Measurements from ENCODE around the gene HCRTR1.

HCRTR1 gene

GRCh38 chr1:31648641-31649357 lies 31.3 kb downstream of the HCRTR1 start:
- DNase-seq = no peak

DNA sequence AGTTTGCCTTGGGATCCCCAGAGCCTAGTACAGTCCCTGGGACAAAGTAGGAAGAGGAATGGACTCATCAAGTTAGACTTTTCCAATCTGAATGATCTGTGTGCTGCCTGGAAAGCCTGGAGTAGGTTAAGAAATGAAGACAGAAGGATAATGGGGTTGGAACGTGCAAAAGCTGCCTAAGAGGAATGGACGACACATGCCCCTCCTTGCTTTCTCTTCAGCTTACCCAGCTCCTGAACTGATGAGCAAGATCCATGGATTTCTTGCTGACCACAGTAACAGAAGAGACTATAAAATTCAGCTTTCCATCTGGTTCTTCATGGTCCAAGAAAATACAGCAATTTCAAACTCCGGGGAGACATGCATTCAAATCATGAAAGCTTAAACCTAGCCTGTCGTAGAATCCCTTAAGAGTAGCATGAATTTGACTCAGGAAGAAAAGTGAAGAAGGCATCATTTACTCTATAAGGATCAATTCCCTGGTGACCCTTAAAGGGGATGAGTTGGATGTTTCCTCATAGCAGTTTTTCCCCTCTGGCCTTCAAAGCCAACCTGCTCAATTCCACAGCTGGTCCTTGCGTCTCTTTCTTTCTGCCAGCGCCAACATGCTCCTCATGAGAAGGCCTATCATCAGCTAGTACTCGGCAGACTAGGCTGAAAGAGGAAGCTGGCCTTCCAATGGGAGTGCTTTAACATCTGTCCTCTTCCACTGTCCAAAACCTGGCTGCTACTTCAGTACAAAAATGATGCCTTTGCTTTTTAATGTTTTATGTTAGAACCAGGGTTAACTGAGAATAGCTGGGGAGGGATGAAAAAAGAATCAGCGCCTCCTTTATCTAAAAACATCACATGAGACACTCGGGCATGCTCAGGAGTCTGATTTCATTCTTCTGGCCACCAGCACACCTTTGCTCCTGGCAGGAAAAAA lies 32.9 kb downstream of the HCRTR1 start:
- DNase-seq = no peak

GRCh38 chr1:31651089-31651420 lies 33.6 kb downstream of the HCRTR1 start:
- no peak for DNase-seq

GRCh38 chr1:31651766-31652165 lies 34.3 kb downstream of the HCRTR1 start:
- DNase-seq = no peak

GRCh38 chr1:31652891-31653499 lies 35.5 kb downstream of the HCRTR1 start:
- DNase-seq = no peak

GRCh38 chr1:31653717-31654473 lies 36.4 kb downstream of the HCRTR1 start:
- no peak for DNase-seq

DNA sequence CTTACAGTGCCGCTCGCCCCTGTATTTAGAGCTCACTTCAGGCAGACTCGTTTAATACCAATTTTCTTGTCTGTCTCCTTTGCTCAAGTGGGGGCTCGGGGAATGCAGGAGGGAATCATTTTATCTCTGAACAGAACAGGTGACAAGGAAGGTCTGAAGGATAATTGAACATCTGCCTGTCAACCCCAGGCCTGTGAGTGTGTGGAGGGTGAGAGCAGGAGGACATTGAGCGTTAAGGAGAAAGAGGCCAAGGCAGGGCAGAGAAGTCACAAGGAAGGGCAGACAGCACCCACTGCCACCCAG lies 36.9 kb downstream of the HCRTR1 start:
- no peak for DNase-seq

DNA sequence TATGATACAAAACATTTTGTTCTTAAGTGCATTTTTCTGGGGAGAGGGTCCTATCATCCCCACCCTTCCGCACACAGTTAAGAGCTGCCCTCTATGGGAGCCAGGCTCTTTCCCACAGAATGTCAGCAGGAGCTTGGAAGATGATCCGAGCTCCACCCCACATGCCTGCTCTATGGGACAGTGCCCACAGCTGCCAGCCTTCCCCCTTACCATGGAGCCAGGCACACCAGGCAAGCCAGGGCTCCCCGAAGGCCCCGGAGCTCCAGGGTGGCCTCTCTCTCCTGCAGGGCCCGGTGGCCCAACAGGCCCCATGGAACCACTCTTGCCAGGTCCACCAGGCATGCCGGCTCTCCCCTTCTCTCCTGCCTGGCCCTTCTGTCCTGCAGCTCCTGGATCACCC lies 37.6 kb downstream of the HCRTR1 start:
- DNase-seq = no peak

GRCh38 chr1:31655756-31656155 lies 38.3 kb downstream of the HCRTR1 start:
- no peak for DNase-seq

- no peak for DNase-seq
Observed at GRCh38 chr1:31657020-31657804, 39.7 kb downstream of the HCRTR1 start.

- DNase-seq = no peak
Observed at GRCh38 chr1:31657972-31658510, 40.6 kb downstream of the HCRTR1 start.

DNA sequence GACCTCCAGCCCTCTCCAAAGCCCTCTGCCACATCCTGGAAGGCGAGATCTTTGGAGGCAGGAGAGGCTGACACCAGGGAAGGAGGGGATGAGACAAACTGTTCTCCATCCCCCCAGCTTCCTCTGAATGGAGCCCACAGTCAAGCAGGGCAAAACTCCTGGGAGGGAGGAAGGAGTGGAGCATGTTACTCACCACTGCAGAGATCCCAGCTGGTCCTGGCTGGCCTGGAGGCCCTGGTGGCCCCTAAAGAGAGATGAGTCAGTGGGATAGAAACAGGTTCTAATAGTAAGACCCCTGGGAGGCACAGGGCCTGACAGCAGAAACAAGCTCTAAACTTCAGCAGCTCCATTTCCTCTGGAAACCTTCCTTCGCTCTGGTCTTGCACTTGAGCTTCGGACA lies 41.2 kb downstream of the HCRTR1 start:
- DNase-seq = no peak

GRCh38 chr1:31659889-31660288 lies 42.4 kb downstream of the HCRTR1 start:
- DNase-seq = no peak

DNA sequence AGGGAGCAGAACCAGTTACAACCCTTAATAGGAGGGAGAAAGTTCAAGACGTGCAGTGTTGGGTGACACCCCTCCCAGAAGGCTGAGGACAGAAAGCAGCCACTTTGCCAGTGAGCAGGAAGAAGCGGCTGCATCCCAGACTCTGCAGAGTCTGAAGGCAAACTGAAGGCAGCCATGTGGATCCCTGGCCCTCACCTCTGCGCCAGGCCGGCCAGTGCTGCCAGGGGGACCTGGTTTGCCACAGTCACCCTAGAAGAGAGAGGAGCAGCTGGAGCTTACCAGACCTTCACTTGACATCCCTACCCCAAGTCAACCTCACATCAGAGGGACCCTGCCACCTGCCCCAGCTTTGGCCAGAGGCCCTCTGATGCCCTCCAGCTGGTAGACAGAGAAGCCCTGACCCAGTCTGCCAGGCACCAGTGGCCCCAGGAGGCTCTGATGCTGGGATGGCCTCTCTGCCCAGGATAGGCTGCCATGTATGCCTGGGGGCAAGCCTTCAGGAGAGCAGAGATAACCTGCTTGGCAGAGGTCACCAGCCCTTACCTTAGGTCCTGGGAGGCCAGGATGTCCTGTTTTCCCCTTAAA lies 43.5 kb downstream of the HCRTR1 start:
- no peak for DNase-seq

- no peak for DNase-seq
Observed at GRCh38 chr1:31661856-31662255, 44.4 kb downstream of the HCRTR1 start.

- DNase-seq = no peak
Observed at GRCh38 chr1:31662463-31662862, 45.0 kb downstream of the HCRTR1 start.

- peak in 44 of 51 donors; percentile 3 to 76 (median 27) for DNase-seq
Observed at GRCh38 chr1:31663622-31664452, 46.3 kb downstream of the HCRTR1 start.

- no peak for DNase-seq
Observed at GRCh38 chr1:31664528-31664927, 47.0 kb downstream of the HCRTR1 start.

DNA sequence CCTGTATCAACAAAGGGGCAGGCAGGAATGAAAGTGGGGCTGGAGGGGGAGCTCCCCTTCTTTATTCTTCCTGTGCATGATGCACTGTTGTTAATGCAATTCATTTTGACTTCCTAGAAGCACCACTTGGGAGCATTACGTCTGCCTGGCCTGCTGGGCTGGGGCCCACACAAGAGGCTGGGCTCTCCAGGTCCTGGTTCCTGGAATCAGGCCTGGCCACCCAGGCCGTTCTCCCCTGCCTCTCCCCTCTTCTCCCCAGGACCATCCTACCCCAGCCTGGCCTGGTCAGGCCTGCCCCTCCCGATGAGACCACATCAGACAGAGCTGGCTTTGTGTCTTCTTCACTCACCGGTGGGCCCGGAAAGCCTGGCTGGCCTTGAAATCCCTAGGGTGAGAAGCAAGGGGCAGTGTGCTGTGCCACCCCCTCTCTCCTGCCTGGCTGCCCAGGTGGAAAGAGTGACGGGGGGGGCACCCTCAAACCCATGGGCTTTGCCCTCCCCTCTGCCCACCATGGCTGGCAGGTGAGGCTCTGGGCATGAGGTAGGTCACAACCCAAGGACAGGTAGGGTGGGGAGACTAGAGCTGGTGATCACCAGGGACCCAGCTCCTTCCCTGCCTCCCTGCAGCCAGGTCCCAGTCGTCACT lies 47.9 kb downstream of the HCRTR1 start:
- DNase-seq = no peak
